CD4-positive, alpha-beta T cell treated with Interleukin-2 at 100 ng/mL for 4 hours (primary cell): ENCODE data around the gene GALNT6.

ENCODE experiments used
- DNase-seq: peaks from one replicate; pipeline ENCODE4 v3.0.0-alpha.2; 2020; ENCODE audit warnings: low spot score

GALNT6 gene, protein sequence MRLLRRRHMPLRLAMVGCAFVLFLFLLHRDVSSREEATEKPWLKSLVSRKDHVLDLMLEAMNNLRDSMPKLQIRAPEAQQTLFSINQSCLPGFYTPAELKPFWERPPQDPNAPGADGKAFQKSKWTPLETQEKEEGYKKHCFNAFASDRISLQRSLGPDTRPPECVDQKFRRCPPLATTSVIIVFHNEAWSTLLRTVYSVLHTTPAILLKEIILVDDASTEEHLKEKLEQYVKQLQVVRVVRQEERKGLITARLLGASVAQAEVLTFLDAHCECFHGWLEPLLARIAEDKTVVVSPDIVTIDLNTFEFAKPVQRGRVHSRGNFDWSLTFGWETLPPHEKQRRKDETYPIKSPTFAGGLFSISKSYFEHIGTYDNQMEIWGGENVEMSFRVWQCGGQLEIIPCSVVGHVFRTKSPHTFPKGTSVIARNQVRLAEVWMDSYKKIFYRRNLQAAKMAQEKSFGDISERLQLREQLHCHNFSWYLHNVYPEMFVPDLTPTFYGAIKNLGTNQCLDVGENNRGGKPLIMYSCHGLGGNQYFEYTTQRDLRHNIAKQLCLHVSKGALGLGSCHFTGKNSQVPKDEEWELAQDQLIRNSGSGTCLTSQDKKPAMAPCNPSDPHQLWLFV

DNA sequence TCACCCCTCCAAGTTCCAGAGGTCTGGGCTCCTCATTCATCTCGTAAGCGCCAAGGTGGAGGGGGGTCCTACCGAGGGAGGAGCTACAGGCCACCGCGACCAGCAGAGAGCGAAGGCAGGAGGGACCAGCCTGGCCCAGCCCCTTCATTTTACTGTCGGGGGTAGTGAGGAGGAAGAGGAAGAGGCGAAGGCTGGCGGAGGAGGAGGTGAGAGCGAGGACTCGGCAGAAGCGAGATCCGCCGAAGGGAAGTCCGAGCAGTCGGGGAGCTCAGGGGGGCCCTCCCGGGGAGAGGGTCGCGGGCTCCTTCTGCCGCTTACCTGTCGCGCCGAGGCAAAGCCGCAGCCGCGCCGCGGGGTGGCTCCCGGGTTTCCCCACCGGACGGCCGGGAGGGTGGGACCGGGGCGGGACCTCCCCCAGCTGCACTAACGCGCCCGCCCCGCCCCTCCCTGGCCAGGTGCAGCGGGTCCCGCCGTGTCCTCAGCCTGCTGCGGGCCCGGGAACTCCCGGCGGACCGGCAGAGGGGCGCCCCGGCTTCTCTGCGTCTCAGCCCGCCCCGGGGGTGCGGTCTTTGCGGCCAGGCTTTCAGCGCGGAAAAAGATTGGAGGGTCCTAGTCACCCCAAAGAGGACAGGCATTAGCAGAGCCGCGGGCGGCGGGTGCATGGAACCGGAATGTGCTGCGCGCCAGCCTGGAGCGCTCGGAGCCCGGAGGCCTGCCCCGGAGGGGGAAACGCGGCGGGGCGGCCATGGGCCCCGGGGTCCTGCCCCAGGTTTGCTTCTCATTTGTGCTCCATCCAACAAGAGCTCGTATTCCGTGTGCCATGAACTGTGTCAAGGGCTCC is at the start of gene GALNT6:
Gene GALNT6 (minus strand): TSS at position 124 of the 841 bp plus-strand sequence. CDS start 11,625 bp downstream, outside the sequence.
- peak; percentile 66 for DNase-seq

DNA sequence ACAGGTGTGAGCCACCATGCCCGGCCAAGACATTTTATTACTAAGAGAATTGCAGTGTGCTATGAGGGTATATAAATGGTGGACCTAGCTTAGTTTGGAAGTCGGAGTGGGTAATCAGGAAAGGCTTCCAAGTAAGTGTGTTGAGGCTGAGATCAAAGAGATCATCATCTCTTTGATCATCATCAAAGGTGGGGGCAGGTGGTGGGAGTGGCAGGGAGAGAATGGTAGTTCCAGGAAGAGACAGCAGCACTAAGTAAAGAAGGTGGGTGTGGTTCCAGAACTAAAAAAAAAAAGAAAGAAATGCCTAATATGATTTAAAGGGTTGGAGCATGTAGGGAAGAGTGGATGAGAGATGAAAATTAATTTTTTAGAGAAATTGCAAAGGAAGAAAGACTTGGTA is 48.1 kb upstream of the GALNT6 start:
- no peak for DNase-seq

DNA sequence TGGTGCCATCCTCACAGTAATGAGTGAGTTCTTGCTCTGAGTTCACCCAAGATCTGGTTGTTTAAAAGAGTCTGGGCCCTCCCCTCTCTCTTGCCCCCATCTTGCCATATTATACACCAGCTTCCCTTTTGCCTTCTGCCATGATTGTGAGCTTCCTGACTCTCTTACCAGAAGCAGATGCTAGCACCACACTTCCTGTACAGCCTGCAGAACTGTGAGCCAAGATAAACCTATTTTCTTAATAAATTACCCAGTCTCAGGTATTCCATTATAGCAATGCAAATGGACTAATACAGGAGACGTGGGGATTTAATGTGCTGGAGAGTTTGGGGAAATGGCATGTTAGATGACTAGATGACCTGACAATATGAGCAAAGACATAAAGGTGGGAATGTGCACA is 46.2 kb upstream of the GALNT6 start:
- no peak for DNase-seq

DNA sequence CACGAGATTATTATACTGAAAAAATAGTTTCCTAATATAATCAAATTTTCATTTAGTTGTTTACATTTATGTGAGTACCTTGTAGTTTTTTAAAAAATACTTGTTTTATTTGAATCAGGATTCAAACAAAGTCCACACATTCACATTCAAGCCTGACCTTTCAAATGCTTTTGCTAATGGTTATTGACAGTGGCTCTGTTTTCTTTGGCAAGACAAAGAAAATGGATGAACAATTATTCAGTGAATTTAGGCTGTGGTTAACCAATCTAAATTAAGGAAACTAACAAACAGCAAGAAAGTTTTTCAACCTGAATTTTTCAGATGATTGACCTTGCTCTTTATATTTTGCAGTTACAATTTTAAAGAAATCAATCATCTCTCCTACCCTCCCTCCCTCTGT is 43.1 kb upstream of the GALNT6 start:
- DNase-seq: no peak

DNA sequence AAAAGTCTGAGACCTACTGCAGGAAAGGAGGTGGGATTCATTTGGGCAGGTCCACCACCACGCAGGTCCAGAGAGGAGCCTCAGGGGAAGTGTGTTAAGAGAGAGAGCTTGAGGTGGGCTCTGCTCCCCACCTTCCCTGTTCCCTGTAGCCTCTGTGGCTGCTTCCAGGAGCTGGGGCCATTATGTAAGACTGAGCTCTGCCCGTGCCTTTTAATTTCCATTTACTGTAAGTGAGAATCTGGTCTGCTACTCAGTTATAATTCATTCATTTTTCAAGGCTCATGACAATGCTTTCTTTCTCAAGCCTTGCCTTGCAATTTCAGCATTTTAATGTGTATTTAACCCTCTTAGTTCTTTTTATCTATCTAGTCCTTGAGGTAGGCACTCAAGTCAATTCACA is 41.7 kb upstream of the GALNT6 start:
- DNase-seq: no peak

DNA sequence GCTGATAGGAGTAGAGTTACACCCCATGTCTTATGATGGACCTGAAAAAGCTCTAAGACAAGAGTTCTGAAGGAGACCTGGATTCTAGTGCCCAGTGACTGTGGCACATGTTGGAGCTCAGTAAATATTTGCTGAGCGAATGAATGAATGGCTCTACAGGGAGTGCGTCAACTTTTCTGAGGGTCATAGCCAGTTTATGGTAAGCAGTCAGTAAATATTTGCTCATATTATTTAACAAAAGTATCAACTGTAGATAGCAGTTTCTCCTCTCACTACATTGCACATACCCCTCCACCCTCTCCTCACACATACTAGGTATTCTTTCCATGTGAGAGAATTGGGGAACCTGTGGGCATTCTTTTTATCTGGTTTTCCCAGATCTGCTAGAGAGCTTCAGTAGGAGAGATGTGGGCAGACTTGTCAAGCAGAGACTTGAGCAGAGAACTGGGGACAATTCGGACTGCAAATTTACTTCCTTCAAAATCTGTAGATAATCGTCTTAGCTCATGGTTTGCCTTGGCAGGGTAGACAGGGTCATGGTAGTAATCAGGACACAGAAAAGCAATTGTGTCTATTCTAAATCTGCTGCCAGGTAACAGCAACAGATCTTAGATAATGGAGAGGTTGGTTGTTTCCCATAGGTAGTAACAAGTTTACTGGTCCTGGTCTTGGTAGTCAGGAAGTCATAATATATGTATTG is 39.1 kb upstream of the GALNT6 start:
- DNase-seq: no peak

DNA sequence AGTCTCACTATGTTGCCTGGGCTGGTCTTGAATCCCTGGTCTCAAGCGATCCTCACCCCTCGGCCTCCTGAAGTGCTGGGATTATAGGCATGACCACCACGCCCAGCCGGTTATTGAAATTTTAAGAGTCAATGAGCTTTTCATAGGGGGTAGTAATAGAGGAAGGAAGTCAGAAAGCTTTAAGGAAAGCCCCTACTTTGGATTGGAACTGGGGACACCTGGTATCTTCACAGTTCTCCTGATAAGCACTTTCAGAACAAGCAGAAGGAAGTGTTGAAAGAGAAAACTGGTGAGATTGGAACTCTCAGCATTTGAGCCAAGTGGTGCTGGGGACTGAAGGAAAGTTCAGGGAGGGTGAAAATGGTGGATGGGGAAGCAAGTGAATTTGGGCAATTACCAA is 38.5 kb upstream of the GALNT6 start:
- DNase-seq: no peak

DNA sequence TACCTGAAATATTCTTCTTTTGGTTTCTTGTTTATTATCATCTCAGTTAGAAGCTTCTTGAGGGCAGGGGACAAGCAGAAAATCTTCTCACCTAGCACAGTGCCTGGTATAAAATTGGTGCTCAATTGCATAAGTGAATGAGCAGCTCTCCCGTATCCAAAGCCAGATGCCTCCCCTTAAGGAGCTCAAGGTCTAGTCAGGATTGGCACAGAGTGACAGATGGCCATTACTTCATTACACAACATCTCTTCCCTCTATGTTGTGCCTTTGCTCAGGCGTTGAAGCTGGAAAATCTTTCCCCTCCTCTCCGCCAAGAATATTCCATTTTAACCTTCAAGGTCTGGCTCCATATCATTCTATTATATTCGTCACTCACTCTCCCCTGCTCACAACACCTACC is 37.0 kb upstream of the GALNT6 start:
- no peak for DNase-seq

DNA sequence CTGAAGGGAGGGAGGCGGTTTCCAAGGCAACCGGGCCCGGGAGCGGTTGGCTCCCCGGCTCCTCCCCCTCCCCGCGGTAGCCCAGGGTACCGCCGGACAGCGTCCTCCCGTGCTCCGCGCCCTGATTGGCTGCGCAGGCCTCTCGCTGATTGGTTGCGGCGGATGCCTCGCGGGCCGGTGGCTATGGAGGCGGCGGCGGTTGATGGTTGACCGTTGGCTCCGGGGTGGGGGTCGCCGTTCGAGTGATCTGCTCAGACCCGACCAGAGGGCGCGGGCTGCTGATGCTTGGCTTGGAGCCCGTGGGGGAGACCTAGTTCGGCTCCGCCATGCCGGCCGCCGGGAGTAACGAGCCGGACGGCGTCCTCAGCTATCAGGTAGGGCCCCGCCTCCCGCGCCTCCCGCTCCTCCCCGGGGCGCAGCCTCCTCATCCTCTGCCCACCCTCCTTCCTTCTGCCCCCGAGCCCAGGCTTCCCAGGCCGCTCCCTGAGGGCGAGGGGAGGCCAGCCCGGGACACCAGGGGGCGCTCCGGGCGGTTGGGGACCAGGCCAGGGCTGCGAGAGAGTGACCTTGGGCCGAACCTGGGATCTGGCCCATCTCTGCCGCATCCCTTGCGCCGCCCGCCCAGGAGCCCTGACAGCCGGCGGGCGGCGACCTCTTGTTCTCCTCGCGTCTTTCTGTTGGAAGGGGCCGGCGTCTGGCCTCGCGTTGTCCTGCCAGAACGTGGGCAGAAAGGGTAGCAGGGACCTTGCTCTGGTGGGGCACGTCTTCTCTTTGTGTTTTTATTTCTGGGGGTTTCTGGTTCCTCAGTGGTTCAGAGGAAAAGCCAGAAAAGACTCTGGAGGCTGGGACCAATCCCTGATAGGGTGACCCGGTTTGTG is 33.7 kb upstream of the GALNT6 start, which contains the start of gene SLC4A8:
Gene SLC4A8 (plus strand): TSS at position 170 of the 878 bp plus-strand sequence. CDS start 157 bp downstream, at position 327.
- peak; percentile 75 for DNase-seq

DNA sequence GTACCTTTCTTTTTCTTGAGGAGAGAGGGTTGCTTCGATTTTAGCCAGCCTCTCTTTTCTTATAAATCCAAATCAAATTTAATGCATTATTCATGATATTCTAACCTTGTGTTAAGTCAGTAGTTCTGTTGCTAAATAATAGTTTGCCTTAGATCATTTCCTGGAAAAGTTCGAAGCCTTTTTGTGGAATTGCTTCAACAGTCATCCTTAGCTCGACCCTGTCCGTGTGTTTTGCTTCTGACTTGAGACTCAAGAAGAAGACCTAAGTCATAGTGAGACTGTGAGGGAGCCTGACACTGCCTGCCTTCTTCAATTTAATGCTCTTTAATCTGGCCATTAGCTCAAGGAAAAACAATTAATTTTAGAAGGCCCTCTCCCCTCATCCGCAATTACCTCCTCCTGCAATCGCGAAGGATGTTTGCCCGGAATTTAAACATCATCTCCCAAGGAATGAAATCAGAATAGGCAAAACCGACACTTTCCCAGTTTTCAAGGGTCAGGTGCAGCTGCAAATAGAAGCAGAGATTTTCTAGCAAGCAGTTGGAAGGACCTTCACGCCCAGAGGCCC is 33.0 kb upstream of the GALNT6 start:
- no peak for DNase-seq

DNA sequence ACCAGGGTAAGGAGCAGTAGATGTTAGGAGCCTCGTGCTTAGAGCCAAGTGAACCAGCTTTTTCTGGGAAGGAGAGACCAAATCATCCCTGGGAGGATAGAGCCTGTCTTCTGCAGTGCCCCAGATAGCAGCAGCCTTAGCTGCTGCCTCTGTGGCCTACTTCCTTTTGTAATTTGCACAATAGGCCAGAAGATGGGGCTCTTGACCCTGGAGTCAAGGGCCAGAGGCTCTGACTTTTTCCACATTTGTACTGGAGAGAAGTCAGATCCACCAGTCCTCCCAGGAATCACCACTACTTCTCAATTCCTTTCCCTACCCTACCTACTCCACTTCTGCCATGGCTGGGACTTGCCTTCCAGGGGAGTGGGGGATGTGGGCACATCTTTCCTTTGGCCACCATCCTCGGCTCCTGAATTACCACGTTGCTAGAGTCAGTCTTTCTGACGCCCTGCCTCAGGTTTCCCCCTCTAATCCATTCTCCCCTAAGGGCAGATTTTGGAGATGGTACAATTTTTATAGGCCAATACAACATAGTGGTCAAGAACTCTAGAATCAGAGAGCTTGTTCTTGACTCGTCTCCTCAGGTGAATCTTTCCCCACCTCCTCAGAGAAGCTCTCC is 30.2 kb upstream of the GALNT6 start:
- DNase-seq: peak; percentile 62

DNA sequence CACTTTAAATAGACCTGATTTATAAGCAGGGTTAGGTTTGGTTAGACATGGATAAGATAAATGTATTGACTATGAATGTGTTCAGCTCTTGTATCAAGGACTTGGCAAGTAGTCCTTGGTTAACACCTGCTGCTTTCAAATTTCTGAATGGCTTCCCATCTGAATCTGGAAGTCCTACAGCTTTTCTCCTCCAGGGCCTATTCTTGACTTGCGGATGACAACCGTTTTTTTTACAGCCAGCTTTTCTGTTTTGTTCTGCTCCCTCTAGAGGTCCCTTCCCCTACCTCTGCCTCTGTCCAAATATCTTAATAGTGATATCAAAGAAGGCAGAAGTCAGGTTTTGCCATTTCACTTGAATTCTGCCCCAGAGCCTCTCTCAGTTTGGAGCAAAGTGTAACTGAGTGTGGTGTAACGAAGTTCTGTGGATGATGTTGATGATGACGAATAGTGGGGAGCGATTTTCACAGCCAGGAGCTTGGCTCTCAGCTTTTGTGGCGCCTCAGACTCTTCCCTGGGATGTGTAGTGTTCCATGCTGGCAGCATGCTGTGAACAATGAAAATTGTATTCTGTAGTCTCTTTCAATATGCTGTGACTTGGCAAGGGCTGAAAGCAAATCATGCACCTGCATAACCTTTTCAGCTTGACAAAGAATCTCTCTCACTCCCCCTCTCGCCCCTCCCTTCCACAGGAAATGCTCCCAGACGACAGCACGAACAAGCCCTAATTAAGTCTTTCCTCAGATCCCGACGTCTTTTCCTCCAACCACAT is 28.4 kb upstream of the GALNT6 start:
- no peak for DNase-seq

DNA sequence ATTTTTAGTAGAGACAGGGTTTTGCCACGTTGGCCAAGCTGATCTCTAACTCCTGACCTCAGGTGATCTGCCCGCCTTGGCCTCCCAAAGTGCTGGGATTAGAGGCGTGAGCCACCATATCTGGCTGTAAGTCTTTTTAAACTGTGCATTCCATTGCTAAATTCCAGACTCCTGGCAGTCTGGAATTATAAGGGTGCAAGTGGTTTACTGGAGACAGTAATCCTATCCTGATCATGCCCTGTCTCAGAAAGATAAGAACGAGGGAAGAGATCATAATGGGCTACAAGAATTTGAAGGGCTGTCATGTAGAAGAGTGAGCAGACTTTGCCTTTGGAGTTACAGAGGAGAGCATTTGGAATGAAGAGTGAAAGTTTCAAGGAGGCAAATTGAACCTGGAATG is 26.6 kb upstream of the GALNT6 start:
- no peak for DNase-seq

DNA sequence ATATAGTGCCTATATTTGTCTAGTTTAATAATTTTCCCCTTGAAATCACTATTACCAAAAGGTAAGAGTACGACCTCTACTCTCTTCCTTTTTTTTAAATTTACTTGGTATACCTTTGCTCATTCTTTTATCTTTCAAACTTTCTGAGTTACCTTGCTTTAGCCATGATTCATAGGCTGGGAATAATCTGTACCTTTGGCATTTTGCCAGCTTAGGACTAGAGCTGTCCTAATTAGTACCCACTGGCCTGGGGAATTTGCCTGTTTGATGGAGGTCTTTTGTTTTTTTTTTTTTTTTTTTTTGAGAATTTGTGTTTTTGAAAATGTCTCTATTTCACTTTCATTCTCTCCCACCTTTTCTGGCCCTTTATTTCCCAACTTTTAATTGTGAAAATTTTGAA is 24.7 kb upstream of the GALNT6 start:
- DNase-seq: no peak

DNA sequence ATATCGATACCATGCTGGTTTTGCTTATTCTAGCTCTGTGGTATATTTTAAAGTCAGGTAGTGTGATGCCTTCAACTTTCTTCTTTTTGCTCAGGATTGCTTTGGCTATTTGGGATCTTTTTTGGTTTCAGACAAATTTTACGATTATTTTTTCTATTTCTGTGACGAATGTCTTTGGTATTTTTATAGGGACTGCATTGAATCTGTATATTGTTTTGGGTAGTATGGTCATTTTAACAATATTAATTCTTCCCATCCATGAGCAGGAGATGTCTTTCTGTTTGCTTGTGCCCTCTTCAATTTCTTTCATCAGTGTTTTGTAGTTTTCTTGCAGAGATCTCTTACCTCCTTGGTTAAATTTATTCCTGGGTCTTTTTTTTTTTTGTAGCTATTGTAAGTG is 22.6 kb upstream of the GALNT6 start:
- no peak for DNase-seq

DNA sequence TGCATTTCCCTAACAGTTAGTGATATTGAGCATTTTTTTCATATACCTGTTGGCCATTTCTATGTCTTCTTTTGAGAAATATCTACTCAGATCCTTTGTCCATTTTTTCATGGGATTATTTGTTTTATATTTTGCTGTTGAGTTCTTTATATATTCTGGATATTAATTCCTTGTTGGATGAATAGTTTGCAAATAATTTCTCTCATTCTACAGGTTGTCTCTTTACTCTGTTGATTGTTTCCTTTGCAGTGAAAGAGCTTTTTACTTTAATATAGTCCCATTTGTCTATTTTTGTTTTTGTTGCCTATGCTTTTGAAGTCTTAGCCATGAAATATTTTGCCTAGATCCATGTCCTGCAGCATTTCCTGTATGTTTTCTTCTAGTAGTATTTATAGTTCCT is 21.9 kb upstream of the GALNT6 start:
- DNase-seq: no peak

DNA sequence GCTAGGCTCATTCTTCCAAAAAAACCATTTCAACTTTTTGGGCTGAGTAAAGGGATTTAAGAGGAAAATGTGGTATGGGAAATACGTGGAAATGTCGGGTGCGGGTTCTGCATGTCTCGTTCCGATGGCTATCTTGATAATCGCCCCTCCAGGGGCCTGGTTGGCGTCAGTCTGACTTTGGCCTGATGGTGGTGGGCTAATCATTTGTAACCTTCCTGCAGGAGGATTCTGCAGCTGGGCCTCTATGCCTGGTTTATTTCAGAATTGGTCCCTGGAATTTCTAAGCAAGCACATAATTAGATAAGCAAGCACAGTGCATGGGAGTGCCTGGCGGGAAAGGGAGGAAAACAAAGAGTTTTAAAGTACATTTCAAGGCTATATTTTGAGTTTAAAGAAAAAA is 18.6 kb upstream of the GALNT6 start:
- DNase-seq: no peak

DNA sequence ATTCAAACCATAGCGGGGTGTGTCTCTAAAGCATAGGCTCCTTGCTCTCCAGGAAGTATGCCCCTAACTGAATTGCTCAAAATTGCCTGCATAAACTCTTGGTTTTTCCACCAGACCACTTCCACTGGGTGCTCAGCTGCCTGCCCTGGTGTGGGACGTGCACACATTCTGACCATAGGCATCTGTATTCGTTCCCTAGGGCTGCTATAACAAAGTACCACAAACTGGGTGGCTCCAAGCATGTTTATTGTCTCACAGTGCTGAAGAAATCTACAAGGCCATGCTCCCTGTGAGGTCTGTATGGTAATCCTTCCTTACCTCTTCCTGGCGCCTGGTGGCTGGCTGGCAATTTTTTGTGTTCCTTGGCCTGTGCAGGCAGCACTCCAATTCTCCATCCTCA is 16.4 kb upstream of the GALNT6 start:
- no peak for DNase-seq

DNA sequence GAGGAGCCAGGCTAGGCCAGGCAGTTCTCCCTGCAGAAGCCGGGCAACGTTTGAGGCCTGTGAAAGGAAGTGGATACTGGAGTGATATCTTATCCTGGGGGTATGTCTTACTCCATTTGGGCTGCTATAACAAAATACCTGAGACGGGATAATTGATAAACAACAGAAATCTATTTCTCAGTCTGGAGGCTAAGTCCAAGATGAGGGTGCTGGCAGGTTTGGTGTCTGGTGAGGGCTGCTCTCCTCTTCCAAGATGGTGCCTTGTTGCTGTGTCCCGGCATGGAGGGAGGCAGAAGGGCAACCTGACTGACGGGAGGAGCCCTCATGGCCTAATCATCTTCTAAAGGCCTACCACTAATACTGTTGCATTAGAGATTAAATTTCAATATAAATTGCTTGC is 15.7 kb upstream of the GALNT6 start:
- no peak for DNase-seq

DNA sequence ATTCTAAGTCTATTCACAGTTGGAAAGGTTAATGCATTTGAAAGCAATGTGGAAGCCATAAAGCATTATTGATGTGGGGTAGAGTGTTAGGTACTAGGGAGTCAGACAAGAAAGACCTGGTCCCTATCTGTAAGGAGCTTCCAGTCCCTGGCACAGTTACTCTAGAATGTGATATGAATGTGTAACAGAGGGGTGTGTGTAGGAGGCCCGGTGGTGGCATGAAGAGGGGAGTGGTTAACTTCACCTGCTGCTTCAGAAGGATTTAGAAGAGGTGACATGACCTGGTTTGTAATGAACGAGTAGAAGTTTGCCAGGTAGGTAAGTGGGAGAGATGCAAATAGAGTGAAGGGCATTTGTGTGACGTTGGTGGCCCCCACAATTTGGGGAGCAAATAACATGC is 15.1 kb upstream of the GALNT6 start:
- DNase-seq: no peak
